HG03521 (cell line): ENCODE data around the gene SLC45A3.

Experiments used
- ATAC-seq: cut with Tn5 transposase; IDR thresholded peaks from one replicate; pipeline ENCODE4 v1.9.1; 2021; ENCODE audit warnings: mild to moderate bottlenecking, moderate library complexity; ENCODE audit not compliant: unreplicated experiment

SLC45A3 gene

GRCh38 chr1:205701420-205701819 lies 21.1 kb upstream of the SLC45A3 start:
- no peak for ATAC-seq

- no peak for ATAC-seq
These were observed 20.6 kb upstream of the SLC45A3 start for GRCh38 chr1:205700865-205701401.

DNA sequence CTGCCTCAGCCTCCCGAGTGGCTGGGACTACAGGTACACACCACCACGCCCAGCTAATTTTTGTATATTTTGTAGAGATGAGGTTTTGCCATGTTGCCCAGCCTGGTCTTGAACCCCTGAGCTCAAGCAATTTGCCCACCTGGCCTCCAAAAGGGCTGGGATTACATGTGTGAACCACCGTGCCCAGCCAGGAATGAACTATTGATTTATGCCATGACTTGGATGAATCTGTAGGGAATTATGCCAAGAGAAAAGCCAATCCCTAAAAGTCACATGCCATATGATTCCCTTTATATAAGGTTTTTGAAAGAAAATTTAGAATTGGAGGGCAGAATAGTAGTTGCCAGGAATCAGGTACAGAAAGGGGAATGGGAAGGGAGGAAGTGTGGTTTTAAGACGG lies 19.1 kb upstream of the SLC45A3 start:
- ATAC-seq, result no peak

DNA sequence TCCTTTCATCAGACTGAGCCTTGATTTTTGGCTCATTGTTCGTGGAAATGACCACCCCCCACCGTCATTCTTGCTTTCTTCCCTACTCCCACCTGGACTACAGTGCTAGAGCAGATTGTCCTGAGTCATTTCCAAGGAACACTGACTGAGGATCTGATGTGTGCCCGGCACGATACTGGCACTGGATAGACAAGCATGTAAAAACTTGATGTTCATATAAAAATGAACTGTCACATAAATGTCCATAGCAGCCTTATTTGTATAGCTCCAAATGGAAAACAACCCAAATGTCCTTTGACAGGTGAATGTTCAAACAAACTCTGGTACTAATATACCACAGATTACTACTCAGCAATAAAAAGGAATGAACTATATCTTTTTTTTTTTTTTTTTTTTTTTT lies 18.6 kb upstream of the SLC45A3 start:
- ATAC-seq, result no peak

GRCh38 chr1:205693421-205693991 lies 13.2 kb upstream of the SLC45A3 start:
- no peak for ATAC-seq

GRCh38 chr1:205692423-205692822 lies 12.1 kb upstream of the SLC45A3 start:
- no peak for ATAC-seq

DNA sequence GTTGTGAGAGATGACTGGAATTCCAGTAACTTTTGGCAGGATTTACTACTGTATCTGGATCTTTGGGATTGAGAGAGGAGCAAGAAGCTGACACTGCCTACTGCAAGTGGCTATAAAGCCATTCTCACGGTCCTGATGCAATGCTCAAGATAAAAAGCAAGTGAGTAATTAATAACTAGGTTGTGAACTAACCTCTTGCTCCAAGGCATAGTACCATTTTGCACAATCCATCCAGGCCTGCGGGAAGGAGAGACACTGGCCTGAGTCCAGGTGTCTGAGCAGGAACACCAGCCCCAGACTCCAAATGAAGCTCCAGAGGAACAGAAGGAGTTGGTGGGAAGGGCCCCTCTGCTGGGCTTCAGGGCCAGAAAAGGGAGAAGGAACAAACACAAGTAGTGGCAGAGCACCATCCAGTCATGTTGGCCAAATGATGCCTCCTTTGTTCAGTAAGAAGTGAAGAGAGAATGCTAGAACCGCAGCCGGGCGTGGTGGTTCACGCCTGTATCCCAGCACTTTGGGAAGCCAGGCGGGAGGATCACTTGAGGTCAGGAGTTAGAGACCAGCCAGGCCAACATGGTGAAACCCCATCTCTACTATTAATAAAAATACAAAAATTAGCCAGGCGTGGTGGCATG lies 9.9 kb upstream of the SLC45A3 start:
- ATAC-seq, result no peak

DNA sequence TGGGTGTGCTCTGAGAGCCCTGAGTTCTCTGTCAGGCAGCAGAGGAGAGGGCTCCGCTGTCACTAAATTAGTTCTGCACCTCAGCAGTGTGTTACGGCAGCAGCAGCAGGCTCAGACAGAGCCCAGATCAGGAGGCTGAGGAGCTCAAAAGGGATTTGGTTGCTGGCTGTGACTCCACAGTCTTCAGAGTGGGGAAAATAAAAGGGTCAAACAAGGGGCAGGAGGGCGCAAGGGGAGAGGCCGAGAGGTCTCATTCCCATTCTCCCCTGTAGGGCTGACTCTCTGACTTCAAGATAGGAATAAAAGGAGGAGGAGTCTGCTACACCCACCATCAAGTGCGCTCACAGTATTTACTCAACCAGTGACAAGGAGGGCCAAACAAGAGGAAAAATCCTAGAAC lies 9.2 kb upstream of the SLC45A3 start:
- no peak for ATAC-seq

DNA sequence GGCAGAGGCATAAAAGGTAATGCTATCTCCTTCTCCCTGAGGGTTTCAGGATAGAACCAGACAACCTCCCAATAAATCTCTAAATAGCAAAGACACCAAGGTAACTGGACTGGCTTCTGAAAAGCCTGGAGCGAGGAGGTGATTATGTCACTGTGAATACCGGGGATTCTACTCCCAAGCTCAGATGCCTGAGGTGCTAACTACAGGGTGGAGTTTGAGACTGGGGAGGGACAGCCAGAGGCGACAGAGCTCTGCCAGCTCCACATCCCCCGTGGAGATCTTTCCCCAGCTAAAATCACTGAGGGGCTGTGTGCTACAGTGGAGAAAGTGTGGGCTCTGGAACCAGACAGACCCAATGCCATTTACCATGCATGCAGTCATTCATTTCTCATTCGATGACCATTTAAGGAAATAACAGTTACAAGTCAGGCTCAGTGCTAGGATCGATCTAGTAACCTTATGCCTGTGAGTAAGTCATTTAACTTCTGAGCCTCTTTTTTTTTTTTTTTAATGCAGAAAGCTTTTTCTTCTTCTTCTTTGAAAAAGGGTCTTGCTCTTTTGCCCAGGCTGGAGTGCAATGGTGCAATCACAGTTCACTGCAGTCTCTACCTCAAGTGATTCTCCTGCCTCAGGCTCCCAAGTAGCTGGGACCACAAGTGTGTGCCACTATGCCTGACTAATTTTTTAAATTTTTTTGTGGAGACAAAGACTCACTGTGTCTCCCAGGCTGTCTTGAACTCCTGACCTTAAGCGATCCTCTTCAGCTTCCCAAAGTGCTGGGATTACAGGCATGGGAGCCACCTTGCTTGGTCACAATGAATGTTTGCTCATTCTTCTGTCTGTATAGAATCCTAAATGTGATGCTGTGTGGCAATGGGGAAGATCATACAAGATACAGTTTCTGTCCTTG lies 8.1 kb upstream of the SLC45A3 start:
- ATAC-seq, result no peak

DNA sequence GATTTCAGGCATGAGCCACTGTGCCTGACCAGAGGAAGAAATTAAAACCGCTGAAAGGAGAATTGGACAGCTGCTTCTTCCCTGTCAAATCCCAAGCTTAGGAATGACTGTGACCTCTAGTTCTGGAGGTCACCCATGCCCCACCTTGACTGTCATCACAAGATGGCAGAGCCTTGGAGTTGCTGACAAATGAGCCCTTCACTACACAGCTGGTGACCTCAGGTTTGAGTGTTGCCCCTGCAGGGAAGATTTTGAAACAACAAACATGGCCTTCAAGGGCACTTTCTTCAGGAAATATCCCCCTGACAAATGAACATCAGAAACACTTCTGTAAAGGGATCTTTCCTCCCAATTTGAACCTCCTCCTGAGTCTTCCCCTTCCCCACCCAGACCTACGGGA lies 6.9 kb upstream of the SLC45A3 start:
- no peak for ATAC-seq

GRCh38 chr1:205681364-205681763 lies 1.1 kb upstream of the SLC45A3 start:
- no peak for ATAC-seq

DNA sequence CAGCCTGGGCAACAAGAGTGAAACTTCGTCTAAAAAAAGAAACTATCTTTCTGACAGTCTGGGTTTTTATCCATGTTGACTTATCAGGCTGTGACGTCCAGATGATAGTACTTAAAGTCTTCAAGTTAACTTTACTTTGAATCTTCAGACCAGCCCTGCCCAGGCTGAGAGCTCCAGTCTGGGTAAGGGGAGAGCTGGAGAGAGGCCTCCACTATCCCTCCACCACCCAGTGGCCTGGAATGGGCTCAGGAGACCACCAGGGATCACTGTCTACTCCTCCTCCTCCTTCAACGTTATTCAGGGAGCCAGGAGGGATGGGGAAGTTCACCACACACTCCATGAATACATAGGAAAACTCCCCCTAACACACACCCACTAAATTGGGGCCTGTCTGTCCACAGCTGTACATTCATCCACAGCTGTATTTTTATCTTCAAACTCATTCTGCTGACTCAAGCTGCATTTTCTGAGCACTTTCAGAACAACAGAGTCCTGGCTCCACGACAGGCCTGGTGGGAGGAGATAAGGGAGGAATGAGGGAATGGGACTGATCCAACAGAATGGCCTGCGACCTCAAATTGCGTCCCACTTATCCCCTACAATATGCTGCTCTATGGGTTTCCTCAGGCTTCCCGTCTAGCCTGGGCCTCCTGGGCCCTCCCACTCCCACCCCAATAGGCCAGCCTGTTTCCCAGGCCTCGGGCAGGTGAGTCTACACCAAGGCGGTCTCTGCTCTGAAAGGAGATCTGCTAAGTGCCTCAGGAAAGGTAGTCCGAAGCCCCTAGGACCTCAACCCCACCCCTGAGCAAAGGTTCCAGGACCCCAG lies 1.8 kb downstream of the SLC45A3 start:
- ATAC-seq, result no peak

DNA sequence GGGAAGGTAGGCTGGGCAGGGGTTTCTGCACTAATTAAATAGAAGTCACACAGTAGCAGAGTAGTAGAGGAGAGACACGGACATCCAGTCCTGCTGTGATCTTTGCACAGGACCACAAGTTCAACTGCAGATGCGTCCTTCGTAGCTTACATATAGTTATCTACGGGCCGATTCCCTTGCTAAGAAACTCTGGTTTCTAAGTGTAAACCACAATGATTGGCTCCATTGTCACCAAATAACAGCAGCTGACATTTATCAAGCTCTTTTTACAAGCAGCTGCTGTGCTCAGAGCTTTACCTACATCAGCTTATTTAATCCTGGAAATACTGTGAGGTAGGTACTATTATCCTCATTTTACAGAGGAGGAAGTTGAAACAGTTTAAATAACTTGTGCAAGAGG lies 3.1 kb downstream of the SLC45A3 start:
- no peak for ATAC-seq

GRCh38 chr1:205676597-205676996 lies 3.7 kb downstream of the SLC45A3 start:
- ATAC-seq, result no peak

DNA sequence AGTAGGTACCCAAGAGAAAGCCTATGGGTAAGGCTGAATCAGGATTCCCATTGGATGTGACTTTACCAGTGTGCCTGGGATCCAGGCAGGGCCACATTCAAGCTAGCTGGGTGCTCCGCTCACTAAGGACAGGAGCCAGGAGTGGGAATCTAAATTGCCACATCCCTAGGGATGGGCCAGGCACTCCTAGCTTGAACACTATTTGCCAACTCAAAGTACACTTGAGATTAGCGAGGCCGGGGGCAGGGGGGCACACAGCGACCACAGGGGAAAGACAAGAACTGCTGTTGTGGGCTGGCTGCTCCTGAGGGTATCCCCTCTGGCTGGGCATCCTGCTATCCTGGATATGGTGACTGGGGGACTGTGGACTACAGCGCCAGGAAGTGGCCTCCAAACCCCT lies 4.3 kb downstream of the SLC45A3 start:
- ATAC-seq, result no peak

- no peak for ATAC-seq
These were observed 5.1 kb downstream of the SLC45A3 start for GRCh38 chr1:205675247-205675646.

GRCh38 chr1:205672970-205673369 lies 7.3 kb downstream of the SLC45A3 start:
- no peak for ATAC-seq

GRCh38 chr1:205672395-205672889 lies 7.9 kb downstream of the SLC45A3 start:
- no peak for ATAC-seq

DNA sequence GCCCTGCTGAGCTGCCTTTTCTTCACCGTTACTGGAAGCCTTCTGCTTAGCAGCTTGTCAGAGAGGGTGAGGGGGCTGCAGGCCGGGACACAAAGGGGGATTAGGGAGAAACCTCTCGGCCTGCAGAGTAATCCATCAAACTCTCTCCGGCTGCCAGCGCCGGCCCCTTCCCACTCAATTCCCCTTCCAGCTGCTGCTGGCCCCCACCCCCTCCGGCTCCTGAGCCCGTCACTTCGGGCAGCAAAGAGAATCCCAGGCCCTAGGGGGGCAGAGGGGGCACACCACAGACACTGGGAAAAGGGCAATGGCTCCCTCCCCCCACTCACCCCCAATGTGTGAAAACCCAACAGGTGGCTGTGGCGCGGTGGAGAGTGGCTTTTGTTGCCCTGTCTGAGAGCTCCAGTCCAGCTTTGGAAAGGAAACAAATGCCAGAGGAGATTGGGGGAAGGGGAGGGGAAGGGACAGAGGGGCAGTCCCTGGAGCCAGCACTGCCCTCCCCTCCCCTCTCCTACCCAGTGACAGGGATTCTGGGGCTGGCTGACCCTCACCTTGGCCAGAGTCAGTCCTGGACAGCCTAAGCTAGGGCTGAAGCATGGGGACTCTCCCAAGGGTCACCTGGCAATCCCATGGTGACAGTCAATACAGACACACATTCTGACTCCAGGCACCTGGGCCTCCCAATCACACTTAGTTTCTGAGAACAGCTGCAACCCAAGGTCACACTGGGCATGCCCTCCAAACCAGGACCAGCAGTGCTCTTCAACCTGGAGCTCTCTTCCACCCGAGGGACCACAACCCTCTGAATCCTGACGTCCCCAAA lies 9.5 kb downstream of the SLC45A3 start:
- ATAC-seq, result no peak

DNA sequence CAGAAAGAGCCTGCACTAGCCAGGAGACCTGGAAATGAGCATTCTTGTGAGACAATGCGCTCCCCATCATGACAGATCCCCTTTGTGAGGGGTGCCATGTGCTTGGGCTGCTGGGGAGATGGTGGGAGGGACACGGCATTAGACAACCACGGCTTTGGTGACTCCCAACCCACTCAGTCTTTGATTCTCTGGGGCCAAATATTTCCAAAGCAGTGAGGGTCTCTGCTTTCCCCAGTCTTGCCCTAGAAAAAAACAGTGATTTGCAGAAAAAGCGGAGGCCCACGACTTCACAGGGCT lies 10.2 kb downstream of the SLC45A3 start:
- ATAC-seq, result no peak
